PC-3 (cell line): ENCODE results near the gene PDPN.

Source experiments
- EZH2 ChIP-seq: fragments of 300-600 bp; sonication (generic); IDR thresholded peaks from one replicate; pipeline ENCODE4 v1.6.1; 2017; ENCODE audit warnings: antibody characterized with exemption, mild to moderate bottlenecking, low read length; ENCODE audit not compliant: unreplicated experiment
- TF ChIP-seq, protein P1 (sequence below): fragments of 300-600 bp; sonication (generic); conservative IDR thresholded peaks from 2 replicates; pipeline ENCODE4 v1.5.1; 2017; ENCODE audit warnings: antibody characterized with exemption, low read depth, mild to moderate bottlenecking, low read length

DNA sequence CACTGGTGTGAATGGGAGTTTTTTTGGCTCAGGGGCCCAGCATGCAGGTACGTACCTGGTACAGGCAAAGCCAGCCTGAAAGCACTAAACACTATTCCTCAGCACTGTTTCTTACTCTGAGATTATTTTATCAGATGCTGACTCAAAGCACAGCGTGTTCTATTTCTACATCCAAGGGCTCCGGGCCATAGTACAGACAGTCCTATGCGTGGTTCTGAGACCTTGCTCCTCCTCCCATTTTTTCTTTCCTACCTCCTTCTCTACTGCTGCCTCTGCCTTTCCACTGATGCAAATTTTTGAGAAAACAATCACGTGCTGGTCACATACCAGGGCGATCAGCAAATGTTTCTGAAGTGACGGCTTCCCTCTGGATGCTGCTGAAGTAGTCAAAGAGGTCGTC lies 36.3 kb downstream of the PDPN start:
- TF ChIP-seq, protein P1, sequence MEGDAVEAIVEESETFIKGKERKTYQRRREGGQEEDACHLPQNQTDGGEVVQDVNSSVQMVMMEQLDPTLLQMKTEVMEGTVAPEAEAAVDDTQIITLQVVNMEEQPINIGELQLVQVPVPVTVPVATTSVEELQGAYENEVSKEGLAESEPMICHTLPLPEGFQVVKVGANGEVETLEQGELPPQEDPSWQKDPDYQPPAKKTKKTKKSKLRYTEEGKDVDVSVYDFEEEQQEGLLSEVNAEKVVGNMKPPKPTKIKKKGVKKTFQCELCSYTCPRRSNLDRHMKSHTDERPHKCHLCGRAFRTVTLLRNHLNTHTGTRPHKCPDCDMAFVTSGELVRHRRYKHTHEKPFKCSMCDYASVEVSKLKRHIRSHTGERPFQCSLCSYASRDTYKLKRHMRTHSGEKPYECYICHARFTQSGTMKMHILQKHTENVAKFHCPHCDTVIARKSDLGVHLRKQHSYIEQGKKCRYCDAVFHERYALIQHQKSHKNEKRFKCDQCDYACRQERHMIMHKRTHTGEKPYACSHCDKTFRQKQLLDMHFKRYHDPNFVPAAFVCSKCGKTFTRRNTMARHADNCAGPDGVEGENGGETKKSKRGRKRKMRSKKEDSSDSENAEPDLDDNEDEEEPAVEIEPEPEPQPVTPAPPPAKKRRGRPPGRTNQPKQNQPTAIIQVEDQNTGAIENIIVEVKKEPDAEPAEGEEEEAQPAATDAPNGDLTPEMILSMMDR = no peak
- TF ChIP-seq EZH2 = no peak
